GM13976 (cell line): ENCODE measurements around the gene GALNT12.

Experiments used
- DNase-seq: peaks from one replicate; pipeline ENCODE4 v3.0.0; 2012; ENCODE audit warnings: low spot score
- in situ Hi-C: fragments of 300-500 bp; cut with MboI; formaldehyde crosslinking; loops from one replicate; pipeline ENCODE4 v1.12.0; 2022; ENCODE audit warnings: low sequenced_read_pairs, mixed read lengths, inconsistent platforms; ENCODE audit not compliant: unreplicated experiment
- TF ChIP-seq, protein P1 (sequence below): IDR thresholded peaks from 2 replicates; pipeline ENCODE4 v1.5.1; 2012; ENCODE audit warnings: borderline replicate concordance, mild to moderate bottlenecking; ENCODE audit not compliant: insufficient read depth; ENCODE audit errors: extremely low read depth, missing control alignments, control extremely low read depth

The GALNT12 gene

DNA sequence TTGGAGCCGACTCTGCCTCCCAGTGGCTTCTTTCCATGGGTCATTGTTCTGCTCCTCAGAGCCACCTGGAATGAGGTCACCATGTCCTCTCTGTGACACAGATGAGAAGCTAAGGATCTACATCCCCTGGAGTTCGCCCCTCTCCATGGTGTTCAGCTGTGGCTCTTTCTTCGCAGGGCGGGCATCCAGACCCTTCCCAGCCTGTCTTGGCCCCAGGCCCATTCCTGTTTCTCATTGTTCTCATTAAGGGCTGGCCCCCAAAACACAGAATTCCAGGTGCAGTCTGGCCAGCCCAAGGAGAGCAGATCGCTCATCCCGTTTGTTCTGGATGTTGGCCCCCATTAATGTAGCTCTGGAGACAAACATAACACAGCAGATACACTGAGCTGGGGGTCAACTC lies 69.8 kb downstream of the GALNT12 start:
- TF ChIP-seq, protein P1, sequence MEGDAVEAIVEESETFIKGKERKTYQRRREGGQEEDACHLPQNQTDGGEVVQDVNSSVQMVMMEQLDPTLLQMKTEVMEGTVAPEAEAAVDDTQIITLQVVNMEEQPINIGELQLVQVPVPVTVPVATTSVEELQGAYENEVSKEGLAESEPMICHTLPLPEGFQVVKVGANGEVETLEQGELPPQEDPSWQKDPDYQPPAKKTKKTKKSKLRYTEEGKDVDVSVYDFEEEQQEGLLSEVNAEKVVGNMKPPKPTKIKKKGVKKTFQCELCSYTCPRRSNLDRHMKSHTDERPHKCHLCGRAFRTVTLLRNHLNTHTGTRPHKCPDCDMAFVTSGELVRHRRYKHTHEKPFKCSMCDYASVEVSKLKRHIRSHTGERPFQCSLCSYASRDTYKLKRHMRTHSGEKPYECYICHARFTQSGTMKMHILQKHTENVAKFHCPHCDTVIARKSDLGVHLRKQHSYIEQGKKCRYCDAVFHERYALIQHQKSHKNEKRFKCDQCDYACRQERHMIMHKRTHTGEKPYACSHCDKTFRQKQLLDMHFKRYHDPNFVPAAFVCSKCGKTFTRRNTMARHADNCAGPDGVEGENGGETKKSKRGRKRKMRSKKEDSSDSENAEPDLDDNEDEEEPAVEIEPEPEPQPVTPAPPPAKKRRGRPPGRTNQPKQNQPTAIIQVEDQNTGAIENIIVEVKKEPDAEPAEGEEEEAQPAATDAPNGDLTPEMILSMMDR, result no peak
- in situ Hi-C loops, result no loop called here
- DNase-seq, result no peak

DNA sequence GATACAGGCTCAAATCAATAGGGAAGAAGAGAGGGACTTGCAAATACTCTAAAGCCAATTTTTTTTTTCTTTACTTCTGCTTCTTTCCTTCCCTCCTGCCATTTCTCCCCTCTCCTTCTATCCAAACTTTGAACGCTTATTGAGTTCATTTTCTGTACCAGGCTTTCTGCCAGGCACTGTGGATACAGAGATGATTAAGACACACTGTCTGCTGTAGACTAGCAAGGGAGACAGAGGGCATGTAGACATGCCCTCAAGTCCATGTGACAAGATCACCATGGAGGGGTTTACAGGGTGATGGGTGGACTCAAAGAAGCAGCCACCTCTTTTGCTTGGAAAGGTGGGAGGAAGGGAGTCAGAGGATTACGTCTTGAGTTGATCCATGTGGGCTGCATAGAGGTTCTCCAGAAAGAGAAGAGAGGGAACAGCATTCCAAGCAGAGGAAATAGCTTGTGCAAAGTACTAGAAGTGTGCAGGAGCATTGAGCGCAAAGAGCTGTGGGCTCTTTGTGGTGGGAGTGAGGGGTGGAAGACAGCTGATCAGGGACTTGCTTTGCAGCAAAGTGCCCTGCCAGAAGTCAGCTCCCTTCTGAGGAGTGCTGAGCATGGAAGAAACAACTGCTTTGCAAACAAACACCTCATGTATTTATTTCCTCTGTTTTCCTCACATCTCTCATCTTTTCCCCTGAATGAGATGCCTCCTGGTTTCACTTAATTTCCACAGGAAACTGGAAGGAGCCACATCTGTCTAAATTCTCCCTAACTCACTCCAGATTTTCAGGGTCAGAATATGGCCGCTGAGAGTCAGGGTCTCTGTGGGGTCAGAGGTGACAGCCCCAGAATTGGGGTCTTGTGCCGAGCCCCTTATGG lies 71.9 kb downstream of the GALNT12 start:
- TF ChIP-seq, protein P1, result no peak
- no peak for DNase-seq
- in situ Hi-C loops, result no loop called here

DNA sequence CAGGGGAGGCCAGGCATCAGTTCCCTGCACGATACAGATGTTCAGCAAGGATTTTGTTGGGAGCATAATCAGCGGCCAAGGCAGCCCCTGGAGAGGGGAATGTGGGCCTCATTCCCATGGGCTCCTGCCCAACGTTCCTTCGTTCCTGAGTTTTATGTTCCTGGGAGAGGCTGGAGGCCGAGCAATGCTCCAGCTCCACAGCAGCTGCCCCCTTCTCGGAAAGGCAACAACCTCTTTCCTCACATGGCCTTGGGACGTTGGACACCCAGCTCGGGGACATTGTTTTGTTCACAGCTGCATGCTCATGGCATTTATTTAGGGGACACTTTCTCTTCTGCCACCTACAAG lies 72.5 kb downstream of the GALNT12 start:
- TF ChIP-seq, protein P1, result no peak
- in situ Hi-C loops, result no loop called here
- DNase-seq, result no peak

DNA sequence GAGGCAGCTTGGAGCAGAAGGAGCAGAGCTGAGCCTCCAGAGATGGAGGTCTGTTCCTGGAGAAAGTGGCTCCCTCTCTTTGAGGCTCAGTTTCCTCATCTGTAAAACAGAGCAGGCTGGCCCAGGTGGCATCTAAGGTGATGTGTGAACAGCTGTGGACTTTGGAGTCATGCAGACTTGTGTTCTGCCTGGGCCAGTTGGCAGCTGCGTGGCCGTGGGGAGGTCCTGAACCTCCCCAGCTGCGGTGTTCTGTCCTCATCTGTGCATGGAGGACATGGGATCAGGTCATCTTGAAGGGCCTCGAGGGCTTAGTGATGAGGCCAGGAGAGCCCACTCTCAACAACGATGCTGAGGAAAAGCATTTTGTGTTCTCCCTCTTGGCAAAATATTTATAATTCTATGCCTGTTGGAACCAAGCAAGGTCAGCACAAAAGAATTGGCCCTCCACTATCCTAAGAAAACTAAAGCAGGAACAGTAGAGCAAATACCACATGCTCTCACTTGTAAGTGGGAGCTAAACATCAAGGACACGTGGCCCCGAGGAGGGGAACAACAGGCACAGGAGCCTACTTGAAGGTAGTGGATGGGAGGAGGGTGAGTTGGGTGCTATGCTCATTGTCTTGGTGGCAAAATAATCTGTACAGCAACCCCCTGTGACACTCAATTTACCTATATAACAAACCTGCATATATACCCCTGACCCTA lies 73.0 kb downstream of the GALNT12 start:
- DNase-seq, result no peak
- TF ChIP-seq, protein P1, result no peak
- in situ Hi-C loops, result no loop called here

DNA sequence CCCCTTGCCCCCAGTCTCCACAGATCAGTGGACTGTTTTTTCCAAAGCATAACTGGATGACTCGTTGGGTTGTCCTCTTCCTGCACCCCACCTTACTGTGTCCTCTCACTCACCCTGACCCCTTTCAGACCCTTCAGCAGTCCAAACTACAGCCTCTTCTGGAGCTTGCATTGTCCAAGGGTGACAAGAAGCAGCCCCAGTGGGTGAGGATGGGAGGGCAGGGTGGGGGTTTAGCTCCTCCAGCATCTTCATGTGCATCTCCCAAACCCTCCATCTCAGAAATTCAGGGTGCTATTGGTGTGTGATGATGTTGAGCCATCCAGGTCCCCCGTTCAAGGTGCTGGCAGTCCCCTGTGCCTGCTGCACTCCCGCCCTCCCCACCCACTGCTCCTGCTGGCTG lies 73.9 kb downstream of the GALNT12 start:
- in situ Hi-C loops, result no loop called here
- TF ChIP-seq, protein P1, result no peak
- no peak for DNase-seq

DNA sequence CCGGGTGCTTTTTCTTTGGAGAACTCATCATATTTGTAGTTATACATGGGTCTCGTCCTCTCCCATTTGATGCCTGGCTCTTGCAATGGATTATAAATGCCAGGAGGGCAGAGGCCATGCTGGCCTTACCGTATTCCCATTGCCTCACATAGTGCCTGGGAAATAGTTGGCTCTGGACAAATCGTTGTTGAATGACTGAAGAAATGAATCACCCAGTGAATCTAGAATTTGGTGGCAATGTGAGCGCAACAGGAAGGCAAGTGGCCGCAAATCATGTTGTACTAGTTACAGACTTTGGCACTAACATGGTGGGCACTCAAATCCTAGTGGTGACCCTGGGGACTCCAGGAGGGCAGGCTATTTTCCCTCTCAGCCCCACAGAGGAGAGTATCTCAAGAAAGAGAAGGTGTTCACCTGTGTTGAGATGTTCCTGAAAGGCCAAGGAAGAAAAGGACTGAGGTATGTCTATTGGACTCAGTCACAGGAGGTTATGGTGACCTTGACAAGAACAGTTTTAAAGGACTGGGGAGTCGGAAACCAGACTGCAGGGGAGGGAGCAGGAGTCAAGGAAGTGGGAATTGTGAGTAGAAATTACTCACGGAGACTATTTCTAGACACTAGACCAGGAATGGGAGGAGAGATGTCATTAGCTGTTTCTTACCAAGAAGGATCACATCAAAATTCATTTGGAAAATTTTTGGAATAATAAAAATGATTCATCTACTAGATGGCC lies 74.5 kb downstream of the GALNT12 start:
- in situ Hi-C loops, result no loop called here
- DNase-seq, result no peak
- TF ChIP-seq, protein P1, result no peak
